Measurements from ENCODE around the gene PTPN2.

The PTPN2 gene

GRCh38 chr18:12924616-12925015 is 40.6 kb upstream of the PTPN2 start:
- TF ChIP-seq GABPA (IDR thresholded peaks at IDR 0.05; ENCODE audit: low read depth) (no peak), SPI1 (IDR thresholded peaks at IDR 0.05; ENCODE audit: borderline replicate concordance, low read depth) (no peak), CTCF (IDR thresholded peaks at IDR 0.05; ENCODE audit: insufficient read depth, low read length) (no peak), POLR2AphosphoS5 (IDR thresholded peaks at IDR 0.05; ENCODE audit: low read depth) (no peak), REST (IDR thresholded peaks at IDR 0.05; ENCODE audit: insufficient replicate concordance, low read depth) (no peak)
- Histone ChIP-seq H3K27me3 (ENCODE audit: insufficient read depth, poor library complexity, severe bottlenecking) (no peaks in the 10 kb centered on the region), H3K27ac (replicated peaks) (no peak overlapping the region), H3K4me3 (replicated peaks; ENCODE audit: insufficient read depth, low read length) (no peak overlapping the region)
- no peak for DNase-seq (ENCODE audit: low read depth in 1 of 2, low spot score in 1 of 2)

- Histone ChIP-seq H3K4me3 (replicated peaks; ENCODE audit: insufficient read depth, low read length) (no peak overlapping the region), H3K27ac (replicated peaks) (no peak overlapping the region), H3K27me3 (ENCODE audit: insufficient read depth, poor library complexity, severe bottlenecking) (no peaks in the 10 kb centered on the region)
- TF ChIP-seq SPI1 (IDR thresholded peaks at IDR 0.05; ENCODE audit: borderline replicate concordance, low read depth) (no peak), CTCF (IDR thresholded peaks at IDR 0.05; ENCODE audit: insufficient read depth, low read length) (no peak), REST (IDR thresholded peaks at IDR 0.05; ENCODE audit: insufficient replicate concordance, low read depth) (no peak), GABPA (IDR thresholded peaks at IDR 0.05; ENCODE audit: low read depth) (no peak), POLR2AphosphoS5 (IDR thresholded peaks at IDR 0.05; ENCODE audit: low read depth) (no peak)
- DNase-seq (ENCODE audit: low read depth in 1 of 2, low spot score in 1 of 2), result no peak
These were observed 38.2 kb upstream of the PTPN2 start for GRCh38 chr18:12922266-12922665.

GRCh38 chr18:12921178-12921577 is 37.1 kb upstream of the PTPN2 start:
- no peak overlapping the region for H3K4me3 ChIP-seq (replicated peaks; ENCODE audit: insufficient read depth, low read length)
- DNase-seq (ENCODE audit: low read depth in 1 of 2, low spot score in 1 of 2), result no peak
- H3K27me3 ChIP-seq (ENCODE audit: insufficient read depth, poor library complexity, severe bottlenecking), result no peaks in the 10 kb centered on the region
- TF ChIP-seq CTCF (IDR thresholded peaks at IDR 0.05; ENCODE audit: insufficient read depth, low read length), result no peak
- TF ChIP-seq REST (IDR thresholded peaks at IDR 0.05; ENCODE audit: insufficient replicate concordance, low read depth), result no peak
- TF ChIP-seq POLR2AphosphoS5 (IDR thresholded peaks at IDR 0.05; ENCODE audit: low read depth), result no peak
- TF ChIP-seq GABPA (IDR thresholded peaks at IDR 0.05; ENCODE audit: low read depth), result no peak
- no peak for TF ChIP-seq SPI1 (IDR thresholded peaks at IDR 0.05; ENCODE audit: borderline replicate concordance, low read depth)
- no peak overlapping the region for H3K27ac ChIP-seq (replicated peaks)
